Pancreas (tissue), 10 donors: ENCODE data around the gene PPFIBP1. TPM values are rescaled to one million over a fixed set of nuclear protein-coding genes. Genes with fewer than 3 reads are reported as not detected.

Experiments
- ATAC-seq, 4 donors: fragments of 200-7000 bp; cut with Tn5 transposase; one replicate each; pipeline versions ENCODE4 v1.8.0 to v1.9.1; 2020; ENCODE audit warnings: mild to moderate bottlenecking in 4 of 4, moderate library complexity in 4 of 4
- DNase-seq, 6 donors: peaks; one replicate each; pipeline ENCODE4 v3.0.0-alpha.2; 2020
- FAIRE-seq: peaks from 2 replicates; lab custom pipeline; 2012; peaks lifted over from hg19 to GRCh38; lab: Jason Lieb, UNC
- H3K27ac ChIP-seq, 4 donors: fragments of 200-600 bp; sonication (generic); 1 replicate in 3 of 4; 2 replicates in 1 of 4; pipeline versions ENCODE4 v1.5.0 to v1.8.0; 2020
- H3K27me3 ChIP-seq, 4 donors: fragments of 200-600 bp; one replicate each; pipeline ENCODE4 v1.8.0; 2021
- H3K36me3 ChIP-seq, 3 donors: fragments of 200-600 bp; sonication (generic) in 1 of 3; one replicate each; pipeline versions ENCODE4 v1.5.0 to v1.8.0; 2020 to 2021
- H3K4me1 ChIP-seq, 3 donors: fragments of 200-600 bp; one replicate each; pipeline ENCODE4 v1.8.0; 2021
- H3K4me3 ChIP-seq, 4 donors: fragments of 200-600 bp; sonication (generic) in 2 of 4; one replicate each; pipeline versions ENCODE4 v1.5.0 to v1.8.0; 2020 to 2021
- H3K9me3 ChIP-seq, 4 donors: fragments of 200-600 bp; one replicate each; pipeline ENCODE4 v1.8.0; 2021
- CTCF ChIP-seq, 4 donors: fragments of 200-600 bp; sonication (generic) in 3 of 4; IDR thresholded peaks; one replicate each; pipeline versions ENCODE4 v1.5.0 to v1.8.0; 2021; ENCODE audit warnings: antibody characterized with exemption in 4 of 4
- WGBS, 2 donors: extraction: QIAGEN DNeasy Blood & Tissue Kit; methylation state at CpG; one replicate each; pipeline ENCODE4 v1.1.7; 2013; 5-methylcytosine and 5-hydroxymethylcytosine counted together
- intact Hi-C, 3 donors: fragments of 100-400 bp; cut with DNase I; formaldehyde crosslinking; loops; one replicate each; pipeline versions ENCODE4 v1.11.1 to v1.14.2; 2022
- polyA plus RNA-seq, 2 donors: library from polyadenylated mRNA; stranded (reverse); fragments of 200-250 nt; gene quantifications; one replicate each; pipeline ENCODE4 v1.2.3, GENCODE V29; 2013
- total RNA-seq, 6 donors: library from RNA; stranded (reverse); fragmentation: NEBNext Ultra II Directional in 4 of 6; extraction: Animal tissue kit (Norgen Biotek cat#: 25700) in 4 of 6; gene quantifications; one replicate each; pipeline versions ENCODE4 v1.2.1 to v1.2.4, GENCODE V29; 2021 to 2023
- donor health status: healthy with polysubstance abuse.
- donor health status: DM: no; HTN: no; CAD: no; lungs with moderate emphysema.
- donor health status: DM: no; HTN: no; CAD: no.
- donor health status: control.
- donor health status: control.
- donor health status: Bipolar disorder and iron deficiency.
- donor health status: DM: yes; HTN: yes; CAD: no.
- donor health status: DM: no; HTN: no; CAD: no.
- donor health status: DM: no; HTN: no; CAD: no.
- donor health status: DM: yes; HTN: yes; CAD: no.

The PPFIBP1 gene
- total and polyA plus RNA-seq, 8 donors, result 12.1 to 50.3 (median 32.9) TPM

GRCh38 chr12:27602516-27602915, 78.5 kb downstream of the PPFIBP1 start:
- Histone ChIP-seq H3K36me3 (no peaks in the 10 kb centered on the region), H3K27ac (no peak overlapping the region), H3K27me3 (no peaks in the 10 kb centered on the region), H3K9me3 (no peaks in the 10 kb centered on the region), H3K4me3 (no peak overlapping the region), H3K4me1 (peaks cover 4 to 18% (median 15%) of the 10 kb centered on the region in 3 donors)
- no peak for TF ChIP-seq CTCF (IDR thresholded peaks at IDR 0.05)
- 78 to 89% methylated on average over 1 of the region's 1 CpG for WGBS, 2 donors
- DNase-seq, result no peak
- intact Hi-C loops, result no loop called here
- no peak for ATAC-seq
- no peak for FAIRE-seq

- no peak overlapping the region for H3K4me3 ChIP-seq
- no peaks in the 10 kb centered on the region for H3K9me3 ChIP-seq
- DNase-seq (no peak), FAIRE-seq (no peak), ATAC-seq (no peak)
- H3K27ac ChIP-seq, result no peak overlapping the region
- TF ChIP-seq CTCF (IDR thresholded peaks at IDR 0.05), result no peak
- no peaks in the 10 kb centered on the region for H3K27me3 ChIP-seq
- intact Hi-C loops, result no loop called here
- WGBS, 2 donors, result 96 to 98% methylated on average over 3 of the region's 3 CpGs
- H3K36me3 ChIP-seq, result no peaks in the 10 kb centered on the region
- H3K4me1 ChIP-seq, result peaks cover 4 to 20% (median 18%) of the 10 kb centered on the region in 3 donors
Observed at GRCh38 chr12:27604431-27604830, 80.4 kb downstream of the PPFIBP1 start.

GRCh38 chr12:27606986-27607385, 83.0 kb downstream of the PPFIBP1 start:
- peak overlapping the region in 1 of 4 donors; percentile 56 for H3K27ac ChIP-seq
- TF ChIP-seq CTCF (IDR thresholded peaks at IDR 0.05), result no peak
- ATAC-seq (peak; percentile 55 to 85 (median 74)), DNase-seq (peak in 1 of 6 donors; percentile 18), FAIRE-seq (no peak)
- intact Hi-C loops, result no loop called here
- H3K36me3 ChIP-seq, result no peaks in the 10 kb centered on the region
- no peaks in the 10 kb centered on the region for H3K9me3 ChIP-seq
- H3K4me3 ChIP-seq, result no peak overlapping the region
- H3K27me3 ChIP-seq, result no peaks in the 10 kb centered on the region
- 4 to 12% methylated on average over 2 of the region's 2 CpGs for WGBS, 2 donors
- peaks cover 4 to 30% (median 28%) of the 10 kb centered on the region in 3 donors for H3K4me1 ChIP-seq

GRCh38 chr12:27607591-27607990, 83.6 kb downstream of the PPFIBP1 start:
- Histone ChIP-seq H3K27ac (peak overlapping the region in 1 of 4 donors; percentile 56), H3K36me3 (no peaks in the 10 kb centered on the region), H3K9me3 (no peaks in the 10 kb centered on the region), H3K4me3 (no peak overlapping the region), H3K4me1 (peaks cover 4 to 30% (median 28%) of the 10 kb centered on the region in 3 donors), H3K27me3 (no peaks in the 10 kb centered on the region)
- DNase-seq (no peak), ATAC-seq (peak in 2 of 4 donors; percentile 17 to 27), FAIRE-seq (no peak)
- no peak for TF ChIP-seq CTCF (IDR thresholded peaks at IDR 0.05)
- WGBS, 2 donors, result 58 to 71% methylated on average over 4 of the region's 4 CpGs
- intact Hi-C loops, result no loop called here

GRCh38 chr12:27608890-27609289, 84.9 kb downstream of the PPFIBP1 start:
- H3K36me3 ChIP-seq, result no peaks in the 10 kb centered on the region
- no peak overlapping the region for H3K27ac ChIP-seq
- TF ChIP-seq CTCF (IDR thresholded peaks at IDR 0.05), result no peak
- no peaks in the 10 kb centered on the region for H3K9me3 ChIP-seq
- ATAC-seq (no peak), DNase-seq (no peak), FAIRE-seq (no peak)
- no peak overlapping the region for H3K4me3 ChIP-seq
- WGBS, 2 donors, result 92 to 94% methylated on average over 8 of the region's 8 CpGs
- no peaks in the 10 kb centered on the region for H3K27me3 ChIP-seq
- intact Hi-C loops, result no loop called here
- H3K4me1 ChIP-seq, result peaks cover 4 to 30% (median 28%) of the 10 kb centered on the region in 3 donors
